ENCODE measurements around the gene SAE1. TPM values are rescaled to one million over a fixed set of nuclear protein-coding genes. Genes with fewer than 3 reads are reported as not detected.

The SAE1 gene
- total RNA-seq, 4 donors from 2014 or later: 27.3 to 85.4 (median 51.8) TPM

- TF ChIP-seq EP300 (IDR thresholded peaks at IDR 0.05; ENCODE audit: low read depth): no peak
- TF ChIP-seq POLR2AphosphoS5 (IDR thresholded peaks at IDR 0.05): no peak
- TF ChIP-seq CTCF (IDR thresholded peaks at IDR 0.05): no peak
- TF ChIP-seq POLR2A (IDR thresholded peaks at IDR 0.05): no peak
- in situ Hi-C loops (cut with MboI; ENCODE audit: low pct_ligation_motif_present in 1 of 4, low pct_unique_long_range_greater_than_20kb in 1 of 4, low sequenced_read_pairs in 3 of 4) (no loop called here), intact Hi-C loops (cut with DNase I; ENCODE audit: low total_unique reads) (no loop called here)
- Histone ChIP-seq H3K4me1 (peaks cover 14 to 23% (median 21%) of the 10 kb centered on the region in 4 donors), H3K36me3 (no peaks in the 10 kb centered on the region), H3K27me3 (no peaks in the 10 kb centered on the region), H3K9me3 (no peaks in the 10 kb centered on the region), H3K4me3 (peak overlapping the region; percentile 1 to 96 (median 83)), H3K27ac (peak overlapping the region; percentile 97 to 100 (median 100))
- 45 to 53% methylated on average over 8 to 26 of the region's 26 CpGs for WGBS, 2 donors (ENCODE audit: low coverage in 1 of 2)
- no peak for DNase-seq
Measured at GRCh38 chr19:47113850-47114651, 16.6 kb upstream of the SAE1 start.

GRCh38 chr19:47120470-47121067 is 10.1 kb upstream of the SAE1 start:
- no peak for DNase-seq
- H3K27me3 ChIP-seq: no peaks in the 10 kb centered on the region
- no peak overlapping the region for H3K4me3 ChIP-seq
- no peak for TF ChIP-seq CTCF (IDR thresholded peaks at IDR 0.05)
- no peak for TF ChIP-seq POLR2A (IDR thresholded peaks at IDR 0.05)
- TF ChIP-seq POLR2AphosphoS5 (IDR thresholded peaks at IDR 0.05): no peak
- TF ChIP-seq EP300 (IDR thresholded peaks at IDR 0.05; ENCODE audit: low read depth): no peak
- H3K9me3 ChIP-seq: no peaks in the 10 kb centered on the region
- in situ Hi-C loops (cut with MboI; ENCODE audit: low pct_ligation_motif_present in 1 of 4, low pct_unique_long_range_greater_than_20kb in 1 of 4, low sequenced_read_pairs in 3 of 4): loop anchor here in 1 of 4 donors (10.0 kb wide), 1 partner anchor 46 kb away; no protein-coding TSS in a partner anchor
- H3K36me3 ChIP-seq: no peaks in the 10 kb centered on the region
- H3K27ac ChIP-seq: no peak overlapping the region
- 54 to 78% methylated on average over 3 to 6 of the region's 6 CpGs for WGBS, 2 donors (ENCODE audit: low coverage in 1 of 2)
- intact Hi-C loops (cut with DNase I; ENCODE audit: low total_unique reads): loop anchor here (5.0 kb wide), 2 partner anchors 43 to 1127 kb away; no protein-coding TSS in a partner anchor
- peaks cover 0 to 9% (median 5%) of the 10 kb centered on the region in 4 donors for H3K4me1 ChIP-seq

GRCh38 chr19:47122359-47123335 is 8.0 kb upstream of the SAE1 start:
- TF ChIP-seq CTCF (IDR thresholded peaks at IDR 0.05) (no peak), POLR2AphosphoS5 (IDR thresholded peaks at IDR 0.05) (no peak), EP300 (IDR thresholded peaks at IDR 0.05; ENCODE audit: low read depth) (no peak)
- DNase-seq: no peak
- in situ Hi-C loops (cut with MboI; ENCODE audit: low pct_ligation_motif_present in 1 of 4, low pct_unique_long_range_greater_than_20kb in 1 of 4, low sequenced_read_pairs in 3 of 4): loop anchor here in 1 of 4 donors (10.0 kb wide), 1 partner anchor 48 kb away; no protein-coding TSS in a partner anchor
- intact Hi-C loops (cut with DNase I; ENCODE audit: low total_unique reads): loop anchor here (5.0 kb wide), 2 partner anchors 45 to 1125 kb away; no protein-coding TSS in a partner anchor
- H3K9me3 ChIP-seq: no peaks in the 10 kb centered on the region
- no peaks in the 10 kb centered on the region for H3K27me3 ChIP-seq
- no peak overlapping the region for H3K4me3 ChIP-seq
- WGBS, 2 donors (ENCODE audit: low coverage in 1 of 2): 82 to 92% methylated on average over 2 to 14 of the region's 14 CpGs
- H3K36me3 ChIP-seq: no peaks in the 10 kb centered on the region
- H3K27ac ChIP-seq: peak overlapping the region in 1 of 4 donors; percentile 37
- H3K4me1 ChIP-seq: peaks cover 0 to 9% (median 5%) of the 10 kb centered on the region in 4 donors
